Body of pancreas (tissue), 4 donors: ENCODE measurements around the gene P3H4. TPM values are rescaled to one million over a fixed set of nuclear protein-coding genes. Genes with fewer than 3 reads are reported as not detected.

Experiments
- ATAC-seq: fragments of 150-250 bp; one replicate; pipeline ENCODE4 v1.9.1; 2016
- DNase-seq, 4 donors: peaks; one replicate each; pipeline ENCODE4 v3.0.0-alpha.2; 2019
- H3K27ac ChIP-seq, 4 donors: fragments of 200-600 bp; sonication (generic); 1 replicate in 3 of 4; 2 replicates in 1 of 4; pipeline versions ENCODE4 v1.5.1 to v1.6.1; 2016 to 2019; ENCODE audit warnings: mild to moderate bottlenecking in 1 of 4, mixed read lengths in 1 of 4, moderate library complexity in 1 of 4
- H3K27me3 ChIP-seq, 2 donors: fragments of 200-600 bp; sonication (generic); one replicate each; pipeline ENCODE4 v1.6.0; 2016; ENCODE audit warnings: mild to moderate bottlenecking in 1 of 2
- H3K36me3 ChIP-seq, 2 donors: fragments of 200-600 bp; sonication (generic); replicated peaks in 1 of 2; 2 replicates each; pipeline ENCODE4 v1.5.1; 2016; ENCODE audit warnings: low read depth in 2 of 2; ENCODE audit not compliant: insufficient read depth in 1 of 2
- H3K4me1 ChIP-seq: fragments of 200-600 bp; sonication (generic); one replicate; pipeline ENCODE4 v1.6.0; 2016
- H3K4me3 ChIP-seq, 2 donors: fragments of 200-600 bp; sonication (generic); 1 replicate in 1 of 2; 2 replicates in 1 of 2; pipeline ENCODE4 v1.5.1; 2016 to 2019
- H3K9me3 ChIP-seq, 3 donors: fragments of 200-600 bp; sonication (generic); 1 replicate in 2 of 3; 2 replicates in 1 of 3; pipeline ENCODE4 v1.5.1; 2016
- CTCF ChIP-seq, 7 experiments: fragments of 450-650 bp in 4 of 7; fragments of 200-600 bp in 3 of 7; sonication (generic) in 3 of 7; IDR thresholded peaks; one replicate each; pipeline ENCODE4 v1.5.1; 2016 to 2019; ENCODE audit warnings: antibody characterized with exemption in 7 of 7
- POLR2A ChIP-seq, 3 donors: fragments of 450-650 bp; IDR thresholded peaks; one replicate each; pipeline ENCODE4 v1.6.1; 2016; ENCODE audit warnings: antibody characterized with exemption in 3 of 3, mild to moderate bottlenecking in 2 of 3
- WGBS, 2 donors: methylation state at CpG; one replicate each; pipeline ENCODE4 v1.1.5; 2017; 5-methylcytosine and 5-hydroxymethylcytosine counted together
- intact Hi-C: fragments of 100-400 bp; cut with DNase I; formaldehyde crosslinking; loops from one replicate; pipeline ENCODE4 v1.15.1; 2023
- total RNA-seq, 2 donors: library from RNA; depleted of rRNA; stranded (reverse); fragments of >200 nt; gene quantifications; one replicate each; pipeline ENCODE4 v1.1.0, GENCODE V29; 2016

P3H4 gene
- total RNA-seq, 2 donors from 2014 or later = 18.4 to 22.7 TPM

GRCh38 chr17:41810659-41811548 is 845 bp downstream of the P3H4 start:
- peak; percentile 26 to 52 (median 35) for DNase-seq
- no peaks in the 10 kb centered on the region for H3K27me3 ChIP-seq
- H3K9me3 ChIP-seq = no peaks in the 10 kb centered on the region
- TF ChIP-seq POLR2A (IDR thresholded peaks at IDR 0.05) (no peak), CTCF (IDR thresholded peaks at IDR 0.05) (no peak)
- peaks cover 37% of the 10 kb centered on the region for H3K4me1 ChIP-seq
- H3K27ac ChIP-seq = peak overlapping the region; percentile 53 to 80 (median 76)
- H3K4me3 ChIP-seq = peak overlapping the region; percentile 13 to 49
- ATAC-seq = peak; percentile 38
- 12 to 70% methylated on average over 7 to 57 of the region's 58 CpGs for WGBS, 2 donors
- no peaks in the 10 kb centered on the region for H3K36me3 ChIP-seq
- intact Hi-C loops = no loop called here

GRCh38 chr17:41806685-41807445 is 4.9 kb downstream of the P3H4 start:
- intact Hi-C loops = no loop called here
- H3K9me3 ChIP-seq = no peaks in the 10 kb centered on the region
- no peak overlapping the region for H3K27ac ChIP-seq
- DNase-seq = no peak
- H3K27me3 ChIP-seq = no peaks in the 10 kb centered on the region
- ATAC-seq = no peak
- 76 to 77% methylated on average over 3 to 8 of the region's 8 CpGs for WGBS, 2 donors
- TF ChIP-seq CTCF (IDR thresholded peaks at IDR 0.05) = no peak
- TF ChIP-seq POLR2A (IDR thresholded peaks at IDR 0.05) = no peak
- peaks cover 23% of the 10 kb centered on the region for H3K4me1 ChIP-seq
- H3K4me3 ChIP-seq = no peak overlapping the region
- H3K36me3 ChIP-seq = peaks cover 0 to 2% of the 10 kb centered on the region in 2 donors

GRCh38 chr17:41803049-41804020 is 8.4 kb downstream of the P3H4 start:
- Histone ChIP-seq H3K4me3 (no peak overlapping the region), H3K4me1 (peaks cover 10% of the 10 kb centered on the region), H3K36me3 (peaks cover 0 to 2% of the 10 kb centered on the region in 2 donors), H3K27me3 (no peaks in the 10 kb centered on the region), H3K27ac (no peak overlapping the region), H3K9me3 (no peaks in the 10 kb centered on the region)
- ATAC-seq = no peak
- WGBS, 2 donors = 77 to 87% methylated on average over 12 to 22 of the region's 24 CpGs
- no peak for TF ChIP-seq POLR2A (IDR thresholded peaks at IDR 0.05)
- no peak for TF ChIP-seq CTCF (IDR thresholded peaks at IDR 0.05)
- intact Hi-C loops = loop anchor here (2.0 kb wide), 1 partner anchor 65 kb away; no protein-coding TSS in a partner anchor
- no peak for DNase-seq
